NCI-H510A (cell line): ENCODE results near the gene HSPA9.

ENCODE experiments used
- DNase-seq: peaks from one replicate; lab custom pipeline; 2025; lab: John Stamatoyannopoulos, UW

Gene HSPA9

GRCh38 chr5:138560971-138561370 is 14.2 kb downstream of the HSPA9 start:
- no peak for DNase-seq

- DNase-seq, result no peak
These were observed 15.3 kb downstream of the HSPA9 start for GRCh38 chr5:138559937-138560336.

GRCh38 chr5:138557677-138558076 is 17.5 kb downstream of the HSPA9 start:
- no peak for DNase-seq

- DNase-seq, result no peak
These were observed 21.1 kb downstream of the HSPA9 start for GRCh38 chr5:138554143-138554542.

GRCh38 chr5:138553437-138554095 is 21.6 kb downstream of the HSPA9 start:
- no peak for DNase-seq

- no peak for DNase-seq
These were observed 22.5 kb downstream of the HSPA9 start for GRCh38 chr5:138552657-138553056.

GRCh38 chr5:138549414-138549813 is 25.8 kb downstream of the HSPA9 start:
- DNase-seq, result no peak

- no peak for DNase-seq
These were observed 29.2 kb downstream of the HSPA9 start for GRCh38 chr5:138545919-138546562.

- no peak for DNase-seq
These were observed 30.7 kb downstream of the HSPA9 start for GRCh38 chr5:138544181-138545134.

GRCh38 chr5:138543730-138544104 is 31.5 kb downstream of the HSPA9 start:
- DNase-seq, result no peak

- DNase-seq, result peak; percentile 93
These were observed 32.1 kb downstream of the HSPA9 start, which contains the start of gene ETF1 for GRCh38 chr5:138542956-138543729. Gene ETF1, minus strand, starts transcription at chr5:138543236. Its CDS starts 318 bp downstream, at chr5:138542918.

GRCh38 chr5:138542180-138542955 is 32.8 kb downstream of the HSPA9 start:
- peak; percentile 55 for DNase-seq

- DNase-seq, result no peak
These were observed 33.6 kb downstream of the HSPA9 start for GRCh38 chr5:138541511-138542179.

GRCh38 chr5:138539791-138540190 is 35.4 kb downstream of the HSPA9 start:
- DNase-seq, result no peak

GRCh38 chr5:138538943-138539627 is 36.1 kb downstream of the HSPA9 start:
- DNase-seq, result no peak

- DNase-seq, result no peak
These were observed 38.4 kb downstream of the HSPA9 start for GRCh38 chr5:138536665-138537315.

GRCh38 chr5:138536215-138536614 is 39.0 kb downstream of the HSPA9 start:
- DNase-seq, result no peak

GRCh38 chr5:138533973-138534941 is 40.9 kb downstream of the HSPA9 start:
- DNase-seq, result no peak
